Left cardiac atrium (tissue), 4 donors: ENCODE results near the gene ANKRD30B. TPM values are rescaled to one million over a fixed set of nuclear protein-coding genes. Genes with fewer than 3 reads are reported as not detected.
"Not testable (repeated sequence)": the region's sequence is repeated elsewhere in the genome, so short reads cannot be mapped to it uniquely, and the experiment has no call there.

Source experiments
- ATAC-seq, 2 donors: fragments of 200-7000 bp; cut with Tn5 transposase; one replicate each; pipeline ENCODE4 v1.9.1; 2020; ENCODE audit warnings: mild to moderate bottlenecking in 2 of 2, moderate library complexity in 2 of 2
- DNase-seq: peaks from one replicate; pipeline ENCODE4 v3.0.0-alpha.2; 2020
- intact Hi-C, 2 donors: fragments of 100-400 bp; cut with DNase I; formaldehyde crosslinking; loops; one replicate each; pipeline versions ENCODE4 v1.14.1 to v1.15.1; 2022 to 2023
- long read RNA-seq: library from polyadenylated mRNA; unstranded; transcript quantifications from one replicate; pipeline ENCODE4 v2.0.0, GENCODE V29; 2021
- total RNA-seq, 2 donors: library from RNA; stranded (reverse); fragmentation: NEBNext Ultra II Directional; extraction: Animal tissue kit (Norgen Biotek cat#: 25700); gene quantifications; one replicate each; pipeline ENCODE4 v1.2.1, GENCODE V29; 2021
- donor health status: DM: no; HTN: yes; CAD: no.
- donor health status: DM: no; HTN: yes; CAD: no; lungs with severe emphysema.
- donor health status: DM: yes; HTN: yes; CAD: no.
- donor health status: Dilated cardiomyopathy.

The ANKRD30B gene
- not detected for total RNA-seq
- long read RNA-seq = 0 reads

GRCh38 chr18:14747513-14748474, at the start of gene ANKRD30B:
Gene ANKRD30B (plus strand): TSS chr18:14748172. CDS start chr18:14748420, 248 bp downstream.
- DNase-seq (no peak), ATAC-seq (peak in 1 of 2 donors; percentile 8)

GRCh38 chr18:14701286-14702040, 46.5 kb upstream of the ANKRD30B start:
- DNase-seq, intact Hi-C loops, ATAC-seq: not testable (repeated sequence)

More at GRCh38 chr18:14747513-14748474, at the start of gene ANKRD30B:
- intact Hi-C loops = no loop called here

GRCh38 chr18:14709761-14710160, 38.2 kb upstream of the ANKRD30B start:
- intact Hi-C loops, ATAC-seq, DNase-seq: not testable (repeated sequence)

GRCh38 chr18:14721569-14721968, 26.4 kb upstream of the ANKRD30B start:
- ATAC-seq, DNase-seq, intact Hi-C loops: not testable (repeated sequence)

- intact Hi-C loops, ATAC-seq, DNase-seq: not testable (repeated sequence)
These were observed 8.9 kb upstream of the ANKRD30B start for GRCh38 chr18:14739056-14739455.

GRCh38 chr18:14746897-14747296, 1.1 kb upstream of the ANKRD30B start:
- intact Hi-C loops = no loop called here
- DNase-seq (no peak), ATAC-seq (no peak)

GRCh38 chr18:14748496-14748895, 524 bp downstream of the ANKRD30B start:
- no peak for ATAC-seq
- no peak for DNase-seq
- intact Hi-C loops = no loop called here

GRCh38 chr18:14763566-14763965, 15.6 kb downstream of the ANKRD30B start:
- ATAC-seq, intact Hi-C loops, DNase-seq: not testable (repeated sequence)

- ATAC-seq = no peak
- no peak for DNase-seq
- intact Hi-C loops = no loop called here
These were observed 19.5 kb downstream of the ANKRD30B start for GRCh38 chr18:14767474-14767873.

GRCh38 chr18:14768241-14768640, 20.3 kb downstream of the ANKRD30B start:
- DNase-seq = no peak
- ATAC-seq = no peak
- intact Hi-C loops = no loop called here

GRCh38 chr18:14769381-14769780, 21.4 kb downstream of the ANKRD30B start:
- intact Hi-C loops = no loop called here
- DNase-seq (no peak), ATAC-seq (no peak)

- intact Hi-C loops = no loop called here
- ATAC-seq = no peak
These were observed 28.8 kb downstream of the ANKRD30B start for GRCh38 chr18:14776801-14777200.

GRCh38 chr18:14781671-14782070, 33.7 kb downstream of the ANKRD30B start:
- ATAC-seq = no peak
- intact Hi-C loops = no loop called here
- DNase-seq = no peak

More at GRCh38 chr18:14776801-14777200, 28.8 kb downstream of the ANKRD30B start:
- DNase-seq = no peak

GRCh38 chr18:14784133-14784532, 36.2 kb downstream of the ANKRD30B start:
- ATAC-seq (no peak), DNase-seq (no peak)
- intact Hi-C loops = no loop called here

GRCh38 chr18:14796876-14797275, 48.9 kb downstream of the ANKRD30B start:
- intact Hi-C loops, ATAC-seq, DNase-seq: not testable (repeated sequence)

- intact Hi-C loops, DNase-seq, ATAC-seq: not testable (repeated sequence)
These were observed 50.2 kb downstream of the ANKRD30B start for GRCh38 chr18:14797969-14798764.

- ATAC-seq, intact Hi-C loops, DNase-seq: not testable (repeated sequence)
These were observed 63.1 kb downstream of the ANKRD30B start for GRCh38 chr18:14811081-14811480.

GRCh38 chr18:14826972-14827632, 79.1 kb downstream of the ANKRD30B start:
- DNase-seq, ATAC-seq, intact Hi-C loops: not testable (repeated sequence)
